GM19099 (cell line): ENCODE measurements around the gene DNAJC8.

Source experiments
- POLR2A ChIP-seq: IDR thresholded peaks from 3 replicates; pipeline ENCODE4 v1.6.1; 2011; ENCODE audit warnings: low read depth; ENCODE audit not compliant: insufficient read length; ENCODE audit errors: extremely low read depth

The DNAJC8 gene

DNA sequence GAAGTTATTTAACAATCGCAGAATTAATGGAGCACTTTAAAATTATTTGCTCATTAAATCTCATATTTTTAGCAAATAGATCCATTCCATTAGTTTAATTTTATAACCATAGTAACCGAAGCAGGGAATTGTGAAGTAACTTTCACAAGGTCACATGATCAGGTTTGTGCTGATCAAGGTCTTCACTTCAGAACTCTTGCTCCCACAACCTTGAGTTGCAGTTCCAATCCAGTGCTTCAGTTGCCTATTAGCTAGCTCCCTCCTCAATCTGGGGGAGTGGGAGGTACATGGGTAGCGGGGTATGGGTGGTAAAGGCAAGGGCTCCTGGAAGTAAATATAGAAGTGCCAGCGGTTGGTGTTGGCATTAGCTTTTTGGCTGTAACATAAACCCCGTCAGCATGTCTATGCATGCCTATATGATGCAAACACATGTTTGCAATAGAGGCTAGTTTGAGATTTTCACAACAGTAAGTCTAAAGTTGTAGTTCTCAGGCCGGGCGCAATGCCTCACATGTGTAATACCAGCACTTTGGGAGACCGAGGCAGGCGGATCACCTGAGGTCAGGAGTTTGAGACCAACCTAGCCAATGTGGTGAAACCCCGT lies 8.9 kb upstream of the DNAJC8 start:
- TF ChIP-seq POLR2A = no peak

DNA sequence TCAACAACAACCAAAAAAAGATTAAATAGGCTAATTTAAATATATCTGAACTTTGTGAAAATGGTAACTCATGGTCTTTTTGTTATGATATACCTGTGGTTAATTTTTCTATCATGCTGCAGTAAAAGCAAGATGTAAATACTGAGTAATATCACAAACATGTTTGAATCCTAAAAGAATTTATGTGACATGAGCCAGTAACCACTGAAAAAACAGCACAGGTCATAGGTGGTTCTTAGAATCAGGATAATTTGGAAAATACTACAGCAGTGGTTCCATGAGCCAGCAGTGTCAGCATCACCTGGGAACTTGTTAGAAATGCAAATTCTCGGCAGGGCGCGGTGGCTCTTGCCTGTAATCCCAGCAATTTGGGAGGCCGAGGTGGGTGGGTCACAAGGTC lies 7.2 kb upstream of the DNAJC8 start:
- TF ChIP-seq POLR2A = no peak

DNA sequence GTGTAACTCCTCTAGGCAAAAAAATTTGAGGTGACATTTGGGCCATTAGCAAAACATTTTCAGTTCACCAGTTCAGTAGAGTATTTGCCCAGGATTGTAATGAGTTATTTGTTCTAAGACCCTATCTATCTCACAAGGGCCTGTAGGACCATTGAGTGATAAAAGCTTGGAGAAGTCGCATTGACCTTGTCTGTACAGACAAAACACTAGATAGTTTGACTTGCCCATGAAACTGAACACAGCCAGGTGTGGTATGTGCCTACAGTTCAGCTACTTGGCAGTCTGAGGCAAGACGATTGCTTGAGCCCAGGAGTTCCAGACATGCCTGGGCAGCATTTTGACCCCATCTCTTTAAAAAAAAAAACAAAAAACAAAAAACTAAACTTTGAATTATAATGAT lies 6.2 kb upstream of the DNAJC8 start:
- TF ChIP-seq POLR2A = no peak

DNA sequence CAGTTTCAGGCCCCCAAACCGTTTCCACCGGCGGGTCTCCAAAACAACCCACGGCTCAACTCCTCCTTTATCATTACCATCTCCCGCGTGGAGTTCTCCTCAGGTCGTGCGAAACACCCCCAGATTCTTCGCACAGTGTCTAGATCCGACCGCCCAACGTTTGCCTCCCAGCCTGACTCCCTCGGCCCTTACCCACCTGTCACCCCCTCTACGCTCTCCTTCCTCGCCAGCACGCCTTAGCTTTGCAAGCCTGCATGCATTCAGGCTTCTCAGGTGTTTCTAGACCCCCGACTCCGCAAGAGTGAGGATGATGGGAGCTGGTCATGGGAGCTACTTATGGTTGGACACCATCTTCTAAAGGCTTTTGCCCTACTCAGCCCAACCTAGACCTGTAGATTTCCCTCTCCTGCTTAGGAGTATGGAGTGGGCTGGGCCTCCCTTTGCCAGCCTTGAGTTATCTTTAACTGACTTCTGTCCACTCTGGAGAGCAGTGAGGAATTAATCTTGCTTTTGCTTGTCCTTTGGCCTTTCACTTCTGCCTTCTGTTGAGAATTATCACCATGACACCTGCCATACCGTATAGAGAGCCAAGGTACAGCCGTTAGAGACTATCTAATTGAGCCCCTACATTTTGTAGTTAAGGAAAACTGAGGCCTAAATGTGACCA lies 4.0 kb upstream of the DNAJC8 start:
- TF ChIP-seq POLR2A = peak; percentile 28

DNA sequence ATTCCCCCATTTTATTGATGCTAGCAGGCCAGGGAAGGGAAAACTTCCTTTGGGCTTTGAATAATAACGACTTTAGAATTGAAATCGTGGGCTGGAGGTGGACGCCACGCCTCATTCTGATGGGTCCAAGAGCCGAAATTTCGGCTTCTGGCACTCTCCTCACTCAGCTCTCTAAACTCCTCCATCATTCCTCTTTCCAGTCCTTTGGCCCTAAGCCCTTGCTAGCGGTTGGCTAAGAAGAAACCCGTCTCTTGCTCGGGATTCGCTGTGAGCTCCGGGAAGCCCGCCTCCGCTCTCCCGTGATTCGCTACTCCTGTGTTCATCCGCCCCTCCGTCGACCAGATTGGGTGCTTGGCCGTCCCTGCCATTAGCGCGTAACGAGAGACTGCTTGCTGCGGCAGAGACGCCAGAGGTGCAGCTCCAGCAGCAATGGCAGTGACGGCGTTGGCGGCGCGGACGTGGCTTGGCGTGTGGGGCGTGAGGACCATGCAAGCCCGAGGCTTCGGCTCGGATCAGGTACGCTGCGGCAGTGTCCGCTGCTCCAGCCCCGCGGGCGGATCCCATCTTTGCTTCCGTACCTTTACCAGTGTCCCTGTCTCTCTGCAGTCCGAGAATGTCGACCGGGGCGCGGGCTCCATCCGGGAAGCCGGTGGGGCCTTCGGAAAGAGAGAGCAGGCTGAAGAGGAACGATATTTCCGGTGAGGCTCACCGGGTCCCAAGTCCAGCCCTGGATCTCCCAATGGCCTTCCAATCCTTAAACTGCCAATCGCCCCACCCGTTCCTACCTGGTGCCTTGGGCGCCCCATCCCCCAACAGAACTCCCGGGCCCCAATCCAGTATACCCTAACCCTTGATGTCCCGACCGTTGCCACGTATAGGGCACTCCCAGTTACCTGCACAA lies 3.2 kb upstream of the DNAJC8 start, which contains the start of gene ATP5IF1:
ATP5IF1 (plus strand) TSS at position 370 of the 901 bp plus-strand sequence; CDS start at position 430, 60 bp downstream.
- peak; percentile 97 for TF ChIP-seq POLR2A

DNA sequence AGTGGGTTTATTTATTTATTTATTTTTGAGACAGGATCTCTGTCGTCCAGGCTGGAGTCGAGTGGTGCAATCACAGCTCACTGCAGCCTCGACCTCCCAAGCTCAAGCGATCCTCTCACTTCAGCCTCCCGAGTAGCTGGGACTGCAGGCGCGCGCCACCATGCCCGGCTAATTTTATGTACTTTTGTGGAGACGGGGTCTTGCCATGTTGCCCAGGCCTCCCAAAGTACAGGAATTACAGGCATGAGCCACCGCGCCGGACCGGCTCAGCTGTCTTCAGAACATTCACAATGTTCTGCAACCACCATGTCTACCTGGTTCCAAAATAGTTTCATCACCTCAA lies 406 bp upstream of the DNAJC8 start:
- TF ChIP-seq POLR2A = no peak

DNA sequence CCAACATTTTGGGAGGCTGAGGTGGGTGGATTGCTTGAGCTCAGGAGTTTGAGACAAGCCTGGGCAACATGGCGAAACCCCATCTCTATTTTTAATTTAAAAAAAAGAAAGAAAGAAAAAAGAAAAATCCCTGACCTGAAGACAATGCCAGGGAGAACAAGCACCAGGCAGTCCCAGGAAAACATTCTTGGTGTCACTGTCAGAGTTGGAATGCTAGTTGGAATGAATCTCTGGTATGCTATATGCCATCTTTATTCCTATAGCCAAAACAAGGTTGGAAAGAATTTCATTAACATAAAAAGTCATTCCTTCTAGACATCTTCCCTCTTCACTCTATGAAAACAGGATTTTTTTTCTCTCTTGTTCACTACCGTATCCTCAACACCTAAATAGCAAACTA lies 2.8 kb downstream of the DNAJC8 start:
- no peak for TF ChIP-seq POLR2A

DNA sequence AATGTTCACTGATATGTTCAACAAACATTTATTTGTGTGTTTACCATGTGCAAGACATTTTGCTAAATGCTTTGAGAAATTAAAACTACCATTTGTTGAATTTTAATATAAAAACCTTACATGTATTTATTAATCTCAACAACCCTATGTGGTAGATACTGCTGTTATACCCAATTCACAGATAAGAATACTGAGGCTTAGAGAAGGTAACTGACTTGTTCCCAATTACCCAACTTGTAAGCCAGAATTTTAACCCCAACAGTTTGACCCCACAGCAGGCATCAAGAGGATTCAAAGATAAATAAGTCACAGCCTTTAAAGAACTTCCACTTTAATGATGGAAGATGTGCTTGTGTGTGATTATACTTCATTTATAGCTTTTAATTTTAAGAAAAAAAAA lies 3.7 kb downstream of the DNAJC8 start:
- no peak for TF ChIP-seq POLR2A

DNA sequence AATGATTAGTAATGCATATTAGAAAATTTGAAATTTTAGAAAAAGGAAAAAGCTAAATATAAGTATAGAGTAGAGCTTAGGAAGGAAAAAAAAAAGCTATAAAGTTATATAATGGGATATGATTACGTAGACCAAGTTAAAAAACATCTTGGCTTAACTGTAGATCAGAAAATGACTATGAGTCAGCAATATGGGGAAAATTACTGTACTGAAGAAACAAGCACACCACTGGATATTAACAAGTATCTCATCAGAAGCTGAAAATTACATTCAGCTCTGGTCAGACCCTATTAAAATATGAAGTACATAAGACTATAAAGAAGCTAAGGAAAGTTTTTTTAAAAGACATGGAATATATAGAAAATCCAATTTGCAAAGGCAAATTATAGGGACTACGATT lies 19.5 kb downstream of the DNAJC8 start:
- no peak for TF ChIP-seq POLR2A

DNA sequence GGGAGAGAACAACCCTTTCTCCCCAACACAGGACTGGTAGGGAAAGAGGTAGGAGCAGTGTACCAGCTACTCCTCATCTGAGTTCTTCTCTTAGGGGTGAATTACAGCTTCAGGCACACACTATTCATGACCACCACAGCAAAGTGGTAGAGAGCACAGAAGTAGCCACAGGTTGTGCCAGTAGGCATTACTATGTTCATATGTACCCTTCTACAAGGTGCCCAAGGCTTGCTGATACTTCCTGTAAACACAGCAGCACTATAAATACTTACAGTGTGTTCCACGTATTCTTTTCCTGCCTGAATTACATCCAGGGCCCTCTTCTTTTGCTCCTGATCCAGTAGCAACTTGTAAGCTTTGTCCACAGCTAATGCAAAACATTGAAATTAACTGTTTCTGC lies 23.1 kb downstream of the DNAJC8 start:
- TF ChIP-seq POLR2A = no peak

DNA sequence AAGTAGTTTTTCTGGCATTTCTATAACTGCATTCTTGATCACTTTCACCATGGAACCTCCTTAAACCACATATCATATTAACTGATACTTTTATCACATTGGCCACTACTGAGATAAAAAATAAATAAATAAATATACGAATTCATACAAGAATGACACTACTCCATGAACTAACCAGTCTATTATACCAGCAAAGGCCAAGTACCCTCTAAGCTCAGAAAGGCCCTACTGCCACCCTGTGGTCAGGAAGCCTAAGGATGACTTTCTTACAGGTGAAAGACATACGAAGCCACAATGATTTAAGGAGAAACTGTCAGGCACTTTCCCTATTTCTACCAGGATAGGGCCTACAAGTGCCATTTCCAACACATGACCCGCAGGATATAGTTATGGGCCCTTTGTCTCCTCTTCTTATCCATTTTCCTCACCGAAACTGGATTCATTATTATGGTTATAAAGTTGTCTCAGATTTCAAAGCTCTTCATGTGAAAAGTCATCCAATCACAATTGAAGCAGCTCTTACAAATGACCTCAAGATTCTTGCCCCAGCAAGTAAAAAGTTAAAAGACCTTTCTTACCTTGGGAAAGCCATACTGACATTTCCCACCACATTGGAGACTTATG lies 23.9 kb downstream of the DNAJC8 start:
- TF ChIP-seq POLR2A = no peak

DNA sequence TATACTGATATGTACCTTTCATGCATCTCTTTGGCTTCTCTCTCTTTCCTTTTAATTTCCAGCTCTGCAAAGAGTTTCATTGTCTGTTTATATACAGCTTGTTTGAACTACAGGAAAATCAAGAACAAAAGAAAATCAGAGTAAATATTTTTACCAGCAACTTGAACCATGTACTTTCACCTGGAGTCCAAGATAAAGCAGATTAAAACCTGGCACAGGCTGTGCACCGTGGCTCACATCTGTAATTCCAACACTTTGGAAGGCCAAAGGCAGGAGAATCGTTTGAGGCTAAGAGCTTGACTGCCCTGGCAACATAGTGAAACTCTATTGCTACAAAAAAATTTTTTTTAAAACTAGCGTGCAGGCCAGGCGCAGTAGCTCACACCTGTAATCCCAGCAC lies 27.6 kb downstream of the DNAJC8 start:
- TF ChIP-seq POLR2A = no peak

DNA sequence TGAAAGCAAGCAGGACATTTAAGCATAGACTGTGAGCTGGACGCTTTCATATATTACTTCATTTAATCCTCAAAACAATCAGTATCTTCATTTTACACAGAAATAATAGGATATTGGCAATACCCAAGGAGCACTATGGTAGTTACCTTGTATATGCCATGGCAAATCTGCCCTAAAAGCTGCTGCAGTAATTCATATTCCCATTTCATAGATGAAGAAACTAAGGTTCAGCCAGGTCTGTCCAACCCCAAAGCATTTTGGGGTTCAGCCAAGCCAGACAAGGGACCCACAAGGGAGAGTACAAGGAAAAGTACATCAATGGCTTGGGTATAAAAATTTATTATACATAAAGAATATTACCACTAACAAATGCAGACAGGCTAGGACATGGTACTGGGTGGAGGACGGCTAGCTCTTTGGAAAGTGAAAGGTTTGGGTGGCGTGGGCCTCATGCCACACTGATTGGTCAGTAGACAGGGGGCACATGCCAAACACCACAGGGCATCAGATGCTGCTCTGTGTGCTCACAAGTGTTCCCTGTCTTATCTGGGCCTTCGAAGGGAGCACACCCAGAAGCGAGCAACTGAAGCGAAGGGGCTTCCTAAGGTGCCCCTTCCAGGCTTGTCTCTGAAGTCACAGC lies 32.5 kb downstream of the DNAJC8 start:
- no peak for TF ChIP-seq POLR2A

DNA sequence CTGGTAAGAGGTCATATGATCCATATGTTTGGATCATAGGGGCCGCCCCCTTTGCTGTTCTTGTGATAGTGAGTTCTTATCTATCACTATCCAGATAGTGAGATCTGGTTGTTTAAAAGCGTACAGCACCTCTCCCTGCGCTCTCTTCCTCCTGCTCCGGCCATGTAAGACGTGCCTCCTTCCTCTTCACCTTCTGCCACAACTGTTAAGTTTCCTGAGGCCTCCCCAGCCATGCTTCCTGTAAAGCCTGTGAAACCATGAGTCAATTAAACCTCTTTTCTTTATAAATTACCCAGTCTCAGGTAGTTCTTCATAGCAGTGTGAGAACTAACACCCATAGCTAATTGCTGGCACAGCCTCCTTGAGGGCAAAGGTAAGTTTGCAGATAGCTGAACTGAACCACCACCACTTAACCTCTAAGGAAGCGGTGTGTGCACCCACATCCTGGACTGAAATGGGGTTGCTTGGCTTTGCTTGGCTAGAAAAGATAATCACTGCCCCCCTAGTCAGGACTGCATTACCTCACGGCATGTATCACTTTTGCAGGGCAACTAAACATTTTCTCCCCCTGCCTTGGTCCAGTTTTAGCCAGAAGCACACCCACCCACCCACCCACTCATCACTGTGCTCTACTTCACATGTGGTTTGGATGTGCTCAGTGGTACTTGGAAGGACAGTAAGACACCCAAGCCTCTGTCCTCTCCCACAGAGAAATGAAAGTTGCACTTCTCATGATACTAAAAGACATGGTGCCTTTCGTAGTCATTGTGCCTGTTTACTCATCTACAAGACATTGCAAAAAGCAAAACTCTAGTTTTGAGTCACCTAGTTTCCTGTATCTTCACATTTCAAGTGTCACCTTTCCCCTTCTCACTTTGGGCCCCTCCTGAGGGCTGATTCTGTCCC lies 33.2 kb downstream of the DNAJC8 start:
- TF ChIP-seq POLR2A = no peak
